ENCODE results near the gene MRPL54. TPM values are rescaled to one million over a fixed set of nuclear protein-coding genes. Genes with fewer than 3 reads are reported as not detected.

MRPL54 gene
- total RNA-seq, 1 experiment from 2014 or later: 46.4 TPM

DNA sequence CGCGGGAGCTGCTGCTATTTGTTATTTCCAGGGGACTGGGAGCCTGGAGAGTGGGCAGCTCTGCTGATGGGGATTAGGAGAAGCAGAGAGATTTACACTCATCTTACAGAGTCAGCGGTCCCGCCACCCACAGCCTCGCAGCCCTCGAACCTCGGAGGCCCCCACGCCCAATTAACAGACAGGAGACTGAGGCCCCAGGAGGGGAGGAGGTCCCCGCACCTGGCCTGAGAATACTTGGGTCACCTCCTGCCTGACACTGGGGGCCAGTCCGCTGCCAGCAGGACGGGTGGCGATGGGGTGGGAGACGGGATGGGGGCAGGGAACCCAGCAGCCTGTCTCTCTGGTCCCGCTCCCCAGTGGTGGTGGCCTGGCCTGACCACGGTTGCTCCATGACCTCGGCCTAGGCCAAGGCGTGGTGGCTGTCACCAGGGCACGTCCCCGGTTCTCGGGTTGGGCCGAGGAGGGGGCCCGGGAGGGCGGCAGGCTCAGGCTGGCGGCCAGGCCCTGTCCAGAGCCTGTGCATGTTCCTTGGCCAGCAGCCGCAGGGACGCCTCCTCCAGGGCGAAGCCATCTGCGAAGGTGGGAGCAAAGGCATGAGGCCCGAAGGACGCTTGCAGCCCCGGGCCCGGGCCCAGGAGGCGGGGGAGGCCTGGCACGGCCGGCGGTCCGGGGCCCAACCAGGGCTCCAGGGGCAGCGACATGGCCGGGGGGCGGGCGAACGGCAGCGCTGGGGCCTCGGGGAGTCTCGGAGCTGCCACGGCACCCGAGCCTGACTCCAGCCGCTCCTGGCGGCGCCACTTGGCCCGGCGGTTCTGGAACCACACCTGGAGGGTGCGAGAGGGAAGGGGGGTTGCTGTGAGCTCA lies 7.9 kb downstream of the MRPL54 start:
- Mint-ChIP-seq H3K9me3 (ENCODE audit: unreplicated experiment) (no peaks in the 10 kb centered on the region), H3K4me1 (ENCODE audit: low read depth, unreplicated experiment) (no peaks in the 10 kb centered on the region), H3K36me3 (ENCODE audit: insufficient read depth, unreplicated experiment) (peaks cover 11% of the 10 kb centered on the region), H3K4me3 (ENCODE audit: unreplicated experiment) (no peak overlapping the region), H3K27me3 (ENCODE audit: insufficient read depth, unreplicated experiment) (no peaks in the 10 kb centered on the region), H3K27ac (ENCODE audit: unreplicated experiment) (no peak overlapping the region)
- TF ChIP-seq, protein P1, sequence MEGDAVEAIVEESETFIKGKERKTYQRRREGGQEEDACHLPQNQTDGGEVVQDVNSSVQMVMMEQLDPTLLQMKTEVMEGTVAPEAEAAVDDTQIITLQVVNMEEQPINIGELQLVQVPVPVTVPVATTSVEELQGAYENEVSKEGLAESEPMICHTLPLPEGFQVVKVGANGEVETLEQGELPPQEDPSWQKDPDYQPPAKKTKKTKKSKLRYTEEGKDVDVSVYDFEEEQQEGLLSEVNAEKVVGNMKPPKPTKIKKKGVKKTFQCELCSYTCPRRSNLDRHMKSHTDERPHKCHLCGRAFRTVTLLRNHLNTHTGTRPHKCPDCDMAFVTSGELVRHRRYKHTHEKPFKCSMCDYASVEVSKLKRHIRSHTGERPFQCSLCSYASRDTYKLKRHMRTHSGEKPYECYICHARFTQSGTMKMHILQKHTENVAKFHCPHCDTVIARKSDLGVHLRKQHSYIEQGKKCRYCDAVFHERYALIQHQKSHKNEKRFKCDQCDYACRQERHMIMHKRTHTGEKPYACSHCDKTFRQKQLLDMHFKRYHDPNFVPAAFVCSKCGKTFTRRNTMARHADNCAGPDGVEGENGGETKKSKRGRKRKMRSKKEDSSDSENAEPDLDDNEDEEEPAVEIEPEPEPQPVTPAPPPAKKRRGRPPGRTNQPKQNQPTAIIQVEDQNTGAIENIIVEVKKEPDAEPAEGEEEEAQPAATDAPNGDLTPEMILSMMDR (IDR thresholded peaks at IDR 0.05; ENCODE audit: insufficient read depth in 1 of 2, low read depth in 1 of 2, low read length in 1 of 2, severe bottlenecking in 1 of 2, unreplicated experiment in 1 of 2): no peak
- ChIA-PET POLR2A (interaction anchor here (0.5 kb wide), 1 partner anchor 217 kb away, joined by 6 read pairs; no protein-coding TSS in a partner anchor), CTCF (interaction anchor here (0.5 kb wide), 1 partner anchor 54 kb away, joined by 3 read pairs; no protein-coding TSS in a partner anchor)
- no peaks in the 10 kb centered on the region for H3K36me3 ChIP-seq (ENCODE audit: control insufficient read depth, insufficient read depth, low read length)
- intact Hi-C loops (cut with micrococcal nuclease; ENCODE audit: unreplicated experiment): no loop called here
- H3K9me3 ChIP-seq: no peaks in the 10 kb centered on the region
- H3K4me3 ChIP-seq (ENCODE audit: low read depth, low read length): no peak overlapping the region
- no peaks in the 10 kb centered on the region for H3K4me1 ChIP-seq
- no peak for DNase-seq
- H3K27me3 ChIP-seq (replicated peaks; ENCODE audit: control insufficient read depth, insufficient read depth, low read length): no peaks in the 10 kb centered on the region
- no TSS peak for BruUV-seq (replicated peaks)

DNA sequence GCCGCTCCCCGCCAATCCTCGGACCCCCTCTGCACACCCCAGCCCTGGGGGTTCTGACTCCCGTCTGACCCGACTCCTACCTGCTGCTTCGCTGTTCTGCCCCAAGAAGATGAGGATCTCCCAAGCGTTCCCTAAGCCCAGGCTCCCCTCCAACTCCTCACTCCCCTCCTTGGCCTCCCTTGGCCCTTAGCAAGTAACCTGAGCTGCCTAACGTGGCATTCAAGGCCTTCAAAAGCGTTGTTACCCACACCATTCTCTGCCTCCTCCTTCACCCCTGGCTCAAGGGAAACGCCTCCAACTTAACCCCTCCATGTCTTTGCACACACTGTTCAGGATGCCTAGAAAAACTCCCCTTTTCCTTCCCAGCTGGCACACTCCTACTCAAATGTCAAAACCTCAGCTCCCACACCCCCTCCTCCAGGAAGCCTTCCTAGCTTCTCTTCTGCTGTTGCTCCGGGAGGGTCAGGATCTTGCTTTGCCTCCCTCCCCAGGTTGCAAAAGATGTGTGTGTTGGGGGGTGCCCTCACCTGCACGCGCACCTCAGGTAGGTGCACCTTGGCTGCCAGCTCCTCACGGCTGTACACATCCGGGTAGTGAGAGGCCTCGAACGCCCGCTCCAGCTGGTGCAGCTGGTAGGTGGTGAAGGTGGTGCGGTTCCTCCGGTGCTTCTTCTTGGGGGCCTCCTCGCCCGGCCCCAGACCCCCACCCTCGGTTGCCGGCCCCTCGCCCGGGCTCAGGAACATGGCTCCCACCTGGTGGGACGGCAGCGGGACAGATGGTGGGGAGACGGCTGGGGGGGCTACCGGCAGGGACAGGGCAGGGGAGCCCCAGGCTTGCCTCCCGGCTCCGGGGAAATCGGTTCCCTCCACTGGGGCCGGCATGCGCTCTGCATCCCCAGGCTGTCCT lies 8.8 kb downstream of the MRPL54 start:
- CTCF ChIA-PET: interaction anchor here (0.5 kb wide), 1 partner anchor 54 kb away, joined by 3 read pairs; no protein-coding TSS in a partner anchor
- Mint-ChIP-seq H3K4me1 (ENCODE audit: low read depth, unreplicated experiment) (no peaks in the 10 kb centered on the region), H3K27me3 (ENCODE audit: insufficient read depth, unreplicated experiment) (no peaks in the 10 kb centered on the region), H3K36me3 (ENCODE audit: insufficient read depth, unreplicated experiment) (peaks cover 7% of the 10 kb centered on the region), H3K4me3 (ENCODE audit: unreplicated experiment) (no peak overlapping the region), H3K27ac (ENCODE audit: unreplicated experiment) (no peak overlapping the region), H3K9me3 (ENCODE audit: unreplicated experiment) (no peaks in the 10 kb centered on the region)
- Histone ChIP-seq H3K36me3 (ENCODE audit: control insufficient read depth, insufficient read depth, low read length) (no peaks in the 10 kb centered on the region), H3K27me3 (replicated peaks; ENCODE audit: control insufficient read depth, insufficient read depth, low read length) (no peaks in the 10 kb centered on the region), H3K4me3 (ENCODE audit: low read depth, low read length) (no peak overlapping the region), H3K4me1 (no peaks in the 10 kb centered on the region), H3K9me3 (no peaks in the 10 kb centered on the region)
- intact Hi-C loops (cut with micrococcal nuclease; ENCODE audit: unreplicated experiment): no loop called here
- POLR2A ChIA-PET: no interaction called here
- TF ChIP-seq, protein P1 (IDR thresholded peaks at IDR 0.05; ENCODE audit: insufficient read depth in 1 of 2, low read depth in 1 of 2, low read length in 1 of 2, severe bottlenecking in 1 of 2, unreplicated experiment in 1 of 2): no peak
- DNase-seq: no peak
- no TSS peak for BruUV-seq (replicated peaks)

DNA sequence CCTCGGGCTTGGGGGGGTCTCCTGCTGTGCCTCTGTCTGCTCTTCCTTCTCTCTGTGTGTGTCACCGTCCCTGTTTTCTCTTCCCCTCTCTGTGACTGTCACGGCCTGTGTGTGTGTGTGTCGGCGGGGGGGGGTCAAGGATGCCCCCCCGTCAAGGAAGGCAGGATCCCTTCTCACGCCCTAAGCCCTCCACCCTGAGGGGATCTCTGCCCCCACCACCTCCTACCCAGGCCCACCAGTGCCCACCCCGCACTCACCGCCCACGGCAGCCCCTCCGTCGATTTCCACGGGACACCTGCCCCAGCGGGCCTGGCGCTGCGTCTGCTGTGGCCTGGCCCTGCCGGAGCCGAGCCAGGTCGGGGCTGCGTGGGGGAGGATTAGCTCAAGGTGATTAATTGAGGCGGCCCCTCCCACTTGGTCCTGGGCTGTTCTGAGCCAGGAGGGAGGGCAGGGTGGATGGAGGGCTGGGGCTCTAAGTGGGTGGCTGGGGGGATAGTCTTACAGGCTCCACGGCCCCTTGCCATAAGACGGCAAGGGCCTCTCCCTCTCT lies 9.5 kb downstream of the MRPL54 start, which contains the start of gene RAX2:
Gene RAX2, minus strand, starts transcription at position 323 of the 550 bp plus-strand sequence. CDS start 486 bp downstream, outside the sequence.
- Mint-ChIP-seq H3K9me3 (ENCODE audit: unreplicated experiment) (no peaks in the 10 kb centered on the region), H3K4me3 (ENCODE audit: unreplicated experiment) (no peak within 1 kb of the TSS), H3K36me3 (ENCODE audit: insufficient read depth, unreplicated experiment) (no peaks in the 10 kb centered on the region), H3K27ac (ENCODE audit: unreplicated experiment) (no peak within 1 kb of the TSS), H3K27me3 (ENCODE audit: insufficient read depth, unreplicated experiment) (no peaks in the 10 kb centered on the region), H3K4me1 (ENCODE audit: low read depth, unreplicated experiment) (no peaks in the 10 kb centered on the region)
- intact Hi-C loops (cut with micrococcal nuclease; ENCODE audit: unreplicated experiment): no loop called here
- no TSS peak for BruUV-seq (replicated peaks)
- DNase-seq: no peak
- Histone ChIP-seq H3K27me3 (replicated peaks; ENCODE audit: control insufficient read depth, insufficient read depth, low read length) (no peaks in the 10 kb centered on the region), H3K9me3 (no peaks in the 10 kb centered on the region), H3K4me1 (no peaks in the 10 kb centered on the region), H3K36me3 (ENCODE audit: control insufficient read depth, insufficient read depth, low read length) (no peaks in the 10 kb centered on the region), H3K4me3 (ENCODE audit: low read depth, low read length) (no peak within 1 kb of the TSS)
- TF ChIP-seq, protein P1 (IDR thresholded peaks at IDR 0.05; ENCODE audit: insufficient read depth in 1 of 2, low read depth in 1 of 2, low read length in 1 of 2, severe bottlenecking in 1 of 2, unreplicated experiment in 1 of 2): no peak
- ChIA-PET POLR2A (no interaction called here), CTCF (no interaction called here)

Data from Caco-2 (cell line).